HepG2 (cell line): ENCODE results near the gene SCARF1. TPM values are rescaled to one million over a fixed set of nuclear protein-coding genes. Genes with fewer than 3 reads are reported as not detected.

Experiments used
- DMAP1 ChIP-seq: IDR thresholded peaks from 2 replicates; pipeline ENCODE4 v1.6.1; 2016
- KDM1A ChIP-seq: IDR thresholded peaks from 2 replicates; pipeline ENCODE4 v1.6.1; 2016; ENCODE audit warnings: missing compliant biosample characterization
- NR3C1 ChIP-seq: sonication (generic); formaldehyde crosslinking; IDR thresholded peaks from 2 replicates; pipeline ENCODE4 v1.4.0; 2020; ENCODE audit warnings: missing genetic modification reagents
- TAF1 ChIP-seq: sonication (generic); formaldehyde crosslinking; IDR thresholded peaks from 2 replicates; pipeline ENCODE4 v1.4.0; 2020; ENCODE audit warnings: missing genetic modification reagents
- TSC22D2 ChIP-seq: sonication (generic); formaldehyde crosslinking; IDR thresholded peaks from 2 replicates; pipeline ENCODE4 v1.5.1; 2020; ENCODE audit warnings: missing genetic modification reagents, mild to moderate bottlenecking, borderline replicate concordance
- ZFP37 ChIP-seq: sonication (generic); formaldehyde crosslinking; IDR thresholded peaks from 2 replicates; pipeline ENCODE4 v1.4.0; 2020; ENCODE audit warnings: missing genetic modification reagents, borderline replicate concordance
- ZNF557 ChIP-seq: sonication (generic); formaldehyde crosslinking; IDR thresholded peaks from 2 replicates; pipeline ENCODE4 v1.4.0; 2020; ENCODE audit warnings: missing genetic modification reagents
- ZNF891 ChIP-seq: sonication (generic); formaldehyde crosslinking; IDR thresholded peaks from 2 replicates; pipeline ENCODE4 v1.5.0; 2020; ENCODE audit warnings: mild to moderate bottlenecking, missing genetic modification reagents
- ZSCAN21 ChIP-seq: sonication (generic); formaldehyde crosslinking; IDR thresholded peaks from 2 replicates; pipeline ENCODE4 v1.8.0; 2022; ENCODE audit warnings: mild to moderate bottlenecking, missing genetic modification reagents, moderate library complexity, borderline replicate concordance
- polyA plus RNA-seq, 8 experiments: library from polyadenylated mRNA; depleted of rRNA in 3 of 8; stranded (reverse) in 7 of 8; unstranded in 1 of 8; fragments of >200 nt; fragmentation: Illumina TruSeq in 4 of 8; extraction: Trizol in 4 of 8; gene quantifications; 2 replicates each; pipeline versions ENCODE4 v1.2.1 to v1.2.3, GENCODE V29; 2011 to 2016; ENCODE audit warnings: low read depth in 4 of 8, missing spikeins in 1 of 8, mixed read lengths in 1 of 8; ENCODE audit not compliant: insufficient read depth in 1 of 8
- total RNA-seq, 5 experiments: library from RNA; depleted of rRNA; stranded (reverse); fragments of >200 nt; fragmentation: Illumina TruSeq; extraction: Trizol; gene quantifications; 2 replicates each; pipeline ENCODE4 v1.2.3, GENCODE V29; 2016; ENCODE audit warnings: low read depth in 1 of 5
- TF ChIP-seq, protein P1 (sequence below): sonication (generic); formaldehyde crosslinking; IDR thresholded peaks from 2 replicates; pipeline ENCODE4 v1.5.0; 2020; ENCODE audit warnings: mild to moderate bottlenecking, missing genetic modification reagents, borderline replicate concordance
- TF ChIP-seq, protein P2 (sequence below): sonication (generic); formaldehyde crosslinking; conservative IDR thresholded peaks from 2 replicates; pipeline ENCODE4 v1.5.0; 2020; ENCODE audit warnings: missing genetic modification reagents
- TF ChIP-seq, protein P3 (sequence below): sonication (generic); formaldehyde crosslinking; IDR thresholded peaks from 2 replicates; pipeline ENCODE4 v1.4.0; 2020; ENCODE audit warnings: mild to moderate bottlenecking, missing genetic modification reagents
- TF ChIP-seq, protein P4 (sequence below): sonication (generic); formaldehyde crosslinking; IDR thresholded peaks from 2 replicates; pipeline ENCODE4 v1.4.0; 2020; ENCODE audit warnings: missing genetic modification reagents, borderline replicate concordance

The SCARF1 gene
- total and polyA plus RNA-seq, 2 of the 13 experiments (the other 11 are each of a cell fraction or from before 2014, with no cell fraction given): 0.24 to 0.71 TPM

DNA sequence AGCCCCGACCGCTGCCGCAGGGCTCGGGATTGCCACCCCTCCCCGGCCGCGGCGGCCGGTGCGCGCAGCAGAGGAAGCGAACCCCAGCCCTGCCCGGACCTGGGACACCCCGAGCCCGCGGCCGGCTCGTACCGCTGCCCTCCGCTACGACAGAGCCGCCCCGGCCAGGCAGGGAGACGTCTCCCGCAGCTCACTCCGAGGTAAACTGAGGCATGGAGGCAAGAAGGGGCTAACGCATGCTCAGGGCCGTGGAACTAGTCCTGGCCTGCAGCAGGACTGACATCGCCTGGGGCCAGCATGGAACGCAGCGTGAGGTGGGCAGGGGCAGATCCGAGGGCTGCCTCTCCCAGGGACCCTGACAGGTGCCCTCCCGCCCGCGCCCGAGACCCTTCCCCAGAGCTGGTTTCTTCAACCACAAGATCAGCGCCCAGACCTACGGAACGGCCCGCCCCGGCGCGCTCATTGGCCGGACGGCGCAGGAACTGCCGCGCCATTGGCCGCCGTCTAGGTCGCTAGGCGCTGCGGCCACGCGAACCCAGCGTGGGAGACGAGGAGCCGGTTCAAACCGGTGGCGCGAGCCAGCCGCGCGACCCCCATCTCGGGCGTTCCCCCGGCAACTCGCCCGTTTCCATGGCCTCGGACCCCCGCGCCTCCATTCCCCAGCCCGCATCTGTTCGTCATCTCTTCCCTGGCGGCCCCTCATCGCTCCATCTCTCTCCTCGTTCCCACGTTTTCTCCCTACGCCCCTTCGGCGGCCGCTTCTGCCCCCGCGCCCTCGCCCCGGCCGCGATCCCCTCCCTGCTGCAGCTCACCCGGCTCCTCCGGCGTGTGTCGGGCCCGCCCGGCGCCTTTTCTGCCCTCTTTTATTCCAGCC is 17.3 kb downstream of the SCARF1 start, which contains the start of gene SLC43A2 (continued):
- TF ChIP-seq, protein P1, sequence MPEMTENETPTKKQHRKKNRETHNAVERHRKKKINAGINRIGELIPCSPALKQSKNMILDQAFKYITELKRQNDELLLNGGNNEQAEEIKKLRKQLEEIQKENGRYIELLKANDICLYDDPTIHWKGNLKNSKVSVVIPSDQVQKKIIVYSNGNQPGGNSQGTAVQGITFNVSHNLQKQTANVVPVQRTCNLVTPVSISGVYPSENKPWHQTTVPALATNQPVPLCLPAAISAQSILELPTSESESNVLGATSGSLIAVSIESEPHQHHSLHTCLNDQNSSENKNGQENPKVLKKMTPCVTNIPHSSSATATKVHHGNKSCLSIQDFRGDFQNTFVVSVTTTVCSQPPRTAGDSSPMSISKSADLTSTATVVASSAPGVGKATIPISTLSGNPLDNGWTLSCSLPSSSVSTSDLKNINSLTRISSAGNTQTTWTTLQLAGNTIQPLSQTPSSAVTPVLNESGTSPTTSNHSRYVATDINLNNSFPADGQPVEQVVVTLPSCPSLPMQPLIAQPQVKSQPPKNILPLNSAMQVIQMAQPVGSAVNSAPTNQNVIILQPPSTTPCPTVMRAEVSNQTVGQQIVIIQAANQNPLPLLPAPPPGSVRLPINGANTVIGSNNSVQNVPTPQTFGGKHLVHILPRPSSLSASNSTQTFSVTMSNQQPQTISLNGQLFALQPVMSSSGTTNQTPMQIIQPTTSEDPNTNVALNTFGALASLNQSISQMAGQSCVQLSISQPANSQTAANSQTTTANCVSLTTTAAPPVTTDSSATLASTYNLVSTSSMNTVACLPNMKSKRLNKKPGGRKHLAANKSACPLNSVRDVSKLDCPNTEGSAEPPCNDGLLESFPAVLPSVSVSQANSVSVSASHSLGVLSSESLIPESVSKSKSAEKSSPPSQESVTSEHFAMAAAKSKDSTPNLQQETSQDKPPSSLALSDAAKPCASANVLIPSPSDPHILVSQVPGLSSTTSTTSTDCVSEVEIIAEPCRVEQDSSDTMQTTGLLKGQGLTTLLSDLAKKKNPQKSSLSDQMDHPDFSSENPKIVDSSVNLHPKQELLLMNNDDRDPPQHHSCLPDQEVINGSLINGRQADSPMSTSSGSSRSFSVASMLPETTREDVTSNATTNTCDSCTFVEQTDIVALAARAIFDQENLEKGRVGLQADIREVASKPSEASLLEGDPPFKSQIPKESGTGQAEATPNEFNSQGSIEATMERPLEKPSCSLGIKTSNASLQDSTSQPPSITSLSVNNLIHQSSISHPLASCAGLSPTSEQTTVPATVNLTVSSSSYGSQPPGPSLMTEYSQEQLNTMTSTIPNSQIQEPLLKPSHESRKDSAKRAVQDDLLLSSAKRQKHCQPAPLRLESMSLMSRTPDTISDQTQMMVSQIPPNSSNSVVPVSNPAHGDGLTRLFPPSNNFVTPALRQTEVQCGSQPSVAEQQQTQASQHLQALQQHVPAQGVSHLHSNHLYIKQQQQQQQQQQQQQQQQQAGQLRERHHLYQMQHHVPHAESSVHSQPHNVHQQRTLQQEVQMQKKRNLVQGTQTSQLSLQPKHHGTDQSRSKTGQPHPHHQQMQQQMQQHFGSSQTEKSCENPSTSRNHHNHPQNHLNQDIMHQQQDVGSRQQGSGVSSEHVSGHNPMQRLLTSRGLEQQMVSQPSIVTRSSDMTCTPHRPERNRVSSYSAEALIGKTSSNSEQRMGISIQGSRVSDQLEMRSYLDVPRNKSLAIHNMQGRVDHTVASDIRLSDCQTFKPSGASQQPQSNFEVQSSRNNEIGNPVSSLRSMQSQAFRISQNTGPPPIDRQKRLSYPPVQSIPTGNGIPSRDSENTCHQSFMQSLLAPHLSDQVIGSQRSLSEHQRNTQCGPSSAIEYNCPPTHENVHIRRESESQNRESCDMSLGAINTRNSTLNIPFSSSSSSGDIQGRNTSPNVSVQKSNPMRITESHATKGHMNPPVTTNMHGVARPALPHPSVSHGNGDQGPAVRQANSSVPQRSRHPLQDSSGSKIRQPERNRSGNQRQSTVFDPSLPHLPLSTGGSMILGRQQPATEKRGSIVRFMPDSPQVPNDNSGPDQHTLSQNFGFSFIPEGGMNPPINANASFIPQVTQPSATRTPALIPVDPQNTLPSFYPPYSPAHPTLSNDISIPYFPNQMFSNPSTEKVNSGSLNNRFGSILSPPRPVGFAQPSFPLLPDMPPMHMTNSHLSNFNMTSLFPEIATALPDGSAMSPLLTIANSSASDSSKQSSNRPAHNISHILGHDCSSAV (CRISPR knock-in tag): no peak
- no peak for TF ChIP-seq ZFP37 (CRISPR knock-in tag)
- TF ChIP-seq ZNF557 (CRISPR knock-in tag): no peak
- TF ChIP-seq DMAP1 (CRISPR knock-in tag): peak; percentile 30; the same call in 1 of the 2 replicates
- TF ChIP-seq, protein P2, sequence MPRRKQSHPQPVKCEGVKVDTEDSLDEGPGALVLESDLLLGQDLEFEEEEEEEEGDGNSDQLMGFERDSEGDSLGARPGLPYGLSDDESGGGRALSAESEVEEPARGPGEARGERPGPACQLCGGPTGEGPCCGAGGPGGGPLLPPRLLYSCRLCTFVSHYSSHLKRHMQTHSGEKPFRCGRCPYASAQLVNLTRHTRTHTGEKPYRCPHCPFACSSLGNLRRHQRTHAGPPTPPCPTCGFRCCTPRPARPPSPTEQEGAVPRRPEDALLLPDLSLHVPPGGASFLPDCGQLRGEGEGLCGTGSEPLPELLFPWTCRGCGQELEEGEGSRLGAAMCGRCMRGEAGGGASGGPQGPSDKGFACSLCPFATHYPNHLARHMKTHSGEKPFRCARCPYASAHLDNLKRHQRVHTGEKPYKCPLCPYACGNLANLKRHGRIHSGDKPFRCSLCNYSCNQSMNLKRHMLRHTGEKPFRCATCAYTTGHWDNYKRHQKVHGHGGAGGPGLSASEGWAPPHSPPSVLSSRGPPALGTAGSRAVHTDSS (CRISPR knock-in tag): no peak
- TF ChIP-seq KDM1A: no peak
- no peak for TF ChIP-seq TSC22D2
- no peak for TF ChIP-seq ZSCAN21 (CRISPR knock-in tag)
- no peak for TF ChIP-seq ZNF891 (CRISPR knock-in tag)
- peak; percentile 14; the same call in 1 of the 2 replicates for TF ChIP-seq TAF1 (CRISPR knock-in tag)
- TF ChIP-seq, protein P3, sequence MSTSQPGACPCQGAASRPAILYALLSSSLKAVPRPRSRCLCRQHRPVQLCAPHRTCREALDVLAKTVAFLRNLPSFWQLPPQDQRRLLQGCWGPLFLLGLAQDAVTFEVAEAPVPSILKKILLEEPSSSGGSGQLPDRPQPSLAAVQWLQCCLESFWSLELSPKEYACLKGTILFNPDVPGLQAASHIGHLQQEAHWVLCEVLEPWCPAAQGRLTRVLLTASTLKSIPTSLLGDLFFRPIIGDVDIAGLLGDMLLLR: peak; percentile 60; the same call in 1 of the 2 replicates
- TF ChIP-seq, protein P4, sequence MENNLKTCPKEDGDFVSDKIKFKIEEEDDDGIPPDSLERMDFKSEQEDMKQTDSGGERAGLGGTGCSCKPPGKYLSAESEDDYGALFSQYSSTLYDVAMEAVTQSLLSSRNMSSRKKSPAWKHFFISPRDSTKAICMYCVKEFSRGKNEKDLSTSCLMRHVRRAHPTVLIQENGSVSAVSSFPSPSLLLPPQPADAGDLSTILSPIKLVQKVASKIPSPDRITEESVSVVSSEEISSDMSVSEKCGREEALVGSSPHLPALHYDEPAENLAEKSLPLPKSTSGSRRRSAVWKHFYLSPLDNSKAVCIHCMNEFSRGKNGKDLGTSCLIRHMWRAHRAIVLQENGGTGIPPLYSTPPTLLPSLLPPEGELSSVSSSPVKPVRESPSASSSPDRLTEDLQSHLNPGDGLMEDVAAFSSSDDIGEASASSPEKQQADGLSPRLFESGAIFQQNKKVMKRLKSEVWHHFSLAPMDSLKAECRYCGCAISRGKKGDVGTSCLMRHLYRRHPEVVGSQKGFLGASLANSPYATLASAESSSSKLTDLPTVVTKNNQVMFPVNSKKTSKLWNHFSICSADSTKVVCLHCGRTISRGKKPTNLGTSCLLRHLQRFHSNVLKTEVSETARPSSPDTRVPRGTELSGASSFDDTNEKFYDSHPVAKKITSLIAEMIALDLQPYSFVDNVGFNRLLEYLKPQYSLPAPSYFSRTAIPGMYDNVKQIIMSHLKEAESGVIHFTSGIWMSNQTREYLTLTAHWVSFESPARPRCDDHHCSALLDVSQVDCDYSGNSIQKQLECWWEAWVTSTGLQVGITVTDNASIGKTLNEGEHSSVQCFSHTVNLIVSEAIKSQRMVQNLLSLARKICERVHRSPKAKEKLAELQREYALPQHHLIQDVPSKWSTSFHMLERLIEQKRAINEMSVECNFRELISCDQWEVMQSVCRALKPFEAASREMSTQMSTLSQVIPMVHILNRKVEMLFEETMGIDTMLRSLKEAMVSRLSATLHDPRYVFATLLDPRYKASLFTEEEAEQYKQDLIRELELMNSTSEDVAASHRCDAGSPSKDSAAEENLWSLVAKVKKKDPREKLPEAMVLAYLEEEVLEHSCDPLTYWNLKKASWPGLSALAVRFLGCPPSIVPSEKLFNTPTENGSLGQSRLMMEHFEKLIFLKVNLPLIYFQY (CRISPR knock-in tag): no peak
- no peak for TF ChIP-seq NR3C1 (CRISPR knock-in tag)
